Endothelial cell of umbilical vein (primary cell): ENCODE data around the gene RSPH6A.

Experiments
- EZH2 ChIP-seq: IDR thresholded peaks from 2 replicates; pipeline ENCODE4 v1.6.1; 2012; ENCODE audit warnings: borderline replicate concordance, low read depth, mild to moderate bottlenecking, moderate library complexity, low read length, inconsistent platforms; ENCODE audit not compliant: severe bottlenecking
- POLR2A ChIP-seq: IDR thresholded peaks from 2 replicates; pipeline ENCODE4 v1.6.1; 2012; ENCODE audit warnings: low read depth, mild to moderate bottlenecking, control low read depth, low read length
- TF ChIP-seq, protein P1 (sequence below), 2 donors: IDR thresholded peaks; 1 replicate in 1 of 2; 2 replicates in 1 of 2; pipeline ENCODE4 v1.5.1; 2011; ENCODE audit warnings: low read length in 2 of 2, mild to moderate bottlenecking in 2 of 2, moderate library complexity in 2 of 2, control low read depth in 1 of 2, inconsistent platforms in 1 of 2, low read depth in 1 of 2; ENCODE audit not compliant: insufficient read depth in 1 of 2; ENCODE audit errors: extremely low read depth in 1 of 2

DNA sequence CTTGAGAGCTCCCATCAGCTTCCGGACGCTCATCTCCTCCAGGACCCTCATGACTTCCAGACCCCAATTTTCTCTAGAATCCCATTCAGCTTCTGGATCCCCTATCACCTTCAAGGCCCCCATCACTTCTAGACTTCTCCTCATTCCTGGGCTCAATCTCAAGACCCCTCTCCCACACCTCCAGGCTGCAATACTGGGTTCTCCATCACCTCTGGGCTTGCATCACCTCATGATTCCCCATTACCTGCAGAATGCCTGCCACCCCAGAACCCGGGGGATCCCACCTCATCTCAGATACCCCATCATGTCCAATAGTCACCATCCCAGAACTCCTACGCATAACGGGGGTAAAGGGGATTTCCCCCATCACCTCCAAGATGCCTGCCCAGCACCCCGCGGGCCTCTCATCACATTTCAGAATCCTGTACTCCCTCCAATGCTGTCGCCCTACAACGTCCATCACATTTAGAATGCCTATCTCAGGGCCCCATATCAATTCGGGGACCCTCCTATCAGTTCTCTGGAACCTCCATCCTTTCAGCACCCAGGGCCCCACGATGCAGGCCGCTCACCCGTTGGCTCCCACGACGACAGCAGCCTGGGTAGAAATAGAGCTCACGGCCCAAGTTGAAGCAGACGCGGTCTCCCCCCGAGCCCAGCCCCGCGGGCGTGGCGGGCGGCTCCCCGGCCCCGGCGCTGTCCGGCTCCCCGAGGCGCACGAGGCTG is 23.2 kb downstream of the RSPH6A start:
- TF ChIP-seq, protein P1, sequence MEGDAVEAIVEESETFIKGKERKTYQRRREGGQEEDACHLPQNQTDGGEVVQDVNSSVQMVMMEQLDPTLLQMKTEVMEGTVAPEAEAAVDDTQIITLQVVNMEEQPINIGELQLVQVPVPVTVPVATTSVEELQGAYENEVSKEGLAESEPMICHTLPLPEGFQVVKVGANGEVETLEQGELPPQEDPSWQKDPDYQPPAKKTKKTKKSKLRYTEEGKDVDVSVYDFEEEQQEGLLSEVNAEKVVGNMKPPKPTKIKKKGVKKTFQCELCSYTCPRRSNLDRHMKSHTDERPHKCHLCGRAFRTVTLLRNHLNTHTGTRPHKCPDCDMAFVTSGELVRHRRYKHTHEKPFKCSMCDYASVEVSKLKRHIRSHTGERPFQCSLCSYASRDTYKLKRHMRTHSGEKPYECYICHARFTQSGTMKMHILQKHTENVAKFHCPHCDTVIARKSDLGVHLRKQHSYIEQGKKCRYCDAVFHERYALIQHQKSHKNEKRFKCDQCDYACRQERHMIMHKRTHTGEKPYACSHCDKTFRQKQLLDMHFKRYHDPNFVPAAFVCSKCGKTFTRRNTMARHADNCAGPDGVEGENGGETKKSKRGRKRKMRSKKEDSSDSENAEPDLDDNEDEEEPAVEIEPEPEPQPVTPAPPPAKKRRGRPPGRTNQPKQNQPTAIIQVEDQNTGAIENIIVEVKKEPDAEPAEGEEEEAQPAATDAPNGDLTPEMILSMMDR (IDR thresholded peaks at IDR 0.05; ENCODE audit: extremely low read depth in 1 of 2, insufficient read depth in 1 of 2, low read depth in 1 of 2, low read length in 2 of 2) = no peak
- TF ChIP-seq POLR2A = no peak
- no peak for TF ChIP-seq EZH2
